GM15510 (cell line): ENCODE results near the gene TOMM20.

ENCODE experiments used
- POLR2A ChIP-seq: IDR thresholded peaks from 3 replicates; pipeline ENCODE4 v1.6.1; 2011; ENCODE audit warnings: borderline replicate concordance; ENCODE audit not compliant: insufficient read length; ENCODE audit errors: extremely low read depth

The TOMM20 gene

GRCh38 chr1:235145639-235146038, 17.0 kb upstream of the TOMM20 start:
- no peak for TF ChIP-seq POLR2A

GRCh38 chr1:235142991-235143390, 14.4 kb upstream of the TOMM20 start:
- TF ChIP-seq POLR2A: no peak

DNA sequence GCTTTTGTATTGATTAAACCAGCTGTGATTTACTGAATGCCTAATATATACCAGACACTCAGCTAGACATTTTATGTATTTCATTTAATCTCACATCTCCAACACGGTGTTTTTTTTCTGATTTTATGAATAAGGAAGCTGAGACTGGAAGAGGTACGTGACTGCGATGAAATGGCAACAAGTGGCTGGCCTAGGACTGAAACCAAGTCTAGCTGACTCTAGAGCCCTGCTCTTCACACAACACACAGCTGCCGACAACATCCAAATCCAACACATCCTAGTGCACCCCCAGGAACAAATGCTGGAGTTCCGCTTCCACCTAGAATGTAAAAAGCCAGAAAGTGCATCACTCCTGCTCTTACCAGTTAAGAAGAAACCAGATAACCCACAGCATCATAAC, 10.7 kb upstream of the TOMM20 start:
- TF ChIP-seq POLR2A: no peak

DNA sequence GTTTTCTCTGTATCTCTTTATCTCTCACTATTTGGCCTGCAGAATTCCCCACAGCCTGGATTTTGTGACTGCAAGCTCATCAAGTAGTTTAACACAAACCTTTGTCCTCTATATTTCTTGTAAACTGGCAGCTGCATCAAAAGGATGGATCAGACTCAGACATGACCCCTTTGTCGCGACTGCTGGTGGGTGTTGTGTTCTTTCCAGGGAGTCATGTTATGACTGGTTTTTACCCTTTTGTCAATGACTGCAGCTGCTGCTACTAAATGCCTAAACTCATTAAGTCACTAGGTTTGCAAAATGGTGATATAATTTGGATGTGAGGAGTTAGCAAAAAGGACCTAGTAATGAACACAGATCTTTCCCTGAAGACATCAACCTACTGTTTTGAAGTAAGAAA, 10.2 kb upstream of the TOMM20 start:
- TF ChIP-seq POLR2A: no peak

GRCh38 chr1:235136111-235136510, 7.5 kb upstream of the TOMM20 start:
- no peak for TF ChIP-seq POLR2A

DNA sequence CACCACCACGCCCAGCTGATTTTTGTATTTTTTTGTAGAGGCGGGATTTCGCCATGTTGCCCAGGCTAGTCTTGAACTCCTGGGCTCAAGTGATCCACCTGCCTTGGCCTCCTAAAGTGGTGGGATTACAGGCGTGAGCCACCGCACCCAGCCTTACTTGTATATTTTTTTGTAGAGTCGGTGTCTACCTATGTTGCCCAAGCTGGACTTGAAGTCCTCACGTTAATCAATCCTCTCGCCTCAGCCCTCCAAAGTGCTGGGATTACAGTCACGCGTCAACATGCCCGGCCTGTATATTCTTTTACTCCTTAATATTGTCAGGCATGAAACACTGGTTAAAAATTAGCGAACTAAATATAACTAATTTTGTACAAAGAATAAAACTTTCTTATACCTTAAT, 5.5 kb upstream of the TOMM20 start:
- TF ChIP-seq POLR2A: no peak

- TF ChIP-seq POLR2A: no peak
Measured at GRCh38 chr1:235133086-235133485, 4.4 kb upstream of the TOMM20 start.

GRCh38 chr1:235131961-235132360, 3.3 kb upstream of the TOMM20 start:
- TF ChIP-seq POLR2A: no peak

DNA sequence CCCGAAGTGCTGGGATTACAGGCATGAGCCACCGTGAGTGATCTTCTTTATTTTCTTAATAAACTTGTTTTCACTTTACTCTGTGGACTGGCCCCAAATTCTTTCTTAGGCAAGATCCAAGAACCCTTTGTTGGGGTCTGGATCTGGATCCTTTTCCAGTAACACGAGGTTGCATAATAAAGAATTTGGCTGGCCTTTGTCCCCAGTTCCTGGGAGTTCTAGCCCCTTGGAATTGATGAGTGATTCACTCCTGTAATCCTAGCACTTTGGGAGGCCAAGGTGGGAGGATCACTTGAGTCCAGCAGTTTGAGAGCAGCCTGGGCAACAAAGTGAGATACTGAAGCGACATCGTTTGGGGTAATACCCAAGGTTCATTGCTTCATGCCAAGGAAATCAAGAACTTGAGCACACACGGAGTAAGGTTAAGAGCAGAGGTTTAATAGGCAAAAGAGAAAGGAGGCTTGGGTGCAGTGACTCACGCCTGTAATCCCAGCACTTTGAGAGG, 2.2 kb upstream of the TOMM20 start:
- TF ChIP-seq POLR2A: no peak

DNA sequence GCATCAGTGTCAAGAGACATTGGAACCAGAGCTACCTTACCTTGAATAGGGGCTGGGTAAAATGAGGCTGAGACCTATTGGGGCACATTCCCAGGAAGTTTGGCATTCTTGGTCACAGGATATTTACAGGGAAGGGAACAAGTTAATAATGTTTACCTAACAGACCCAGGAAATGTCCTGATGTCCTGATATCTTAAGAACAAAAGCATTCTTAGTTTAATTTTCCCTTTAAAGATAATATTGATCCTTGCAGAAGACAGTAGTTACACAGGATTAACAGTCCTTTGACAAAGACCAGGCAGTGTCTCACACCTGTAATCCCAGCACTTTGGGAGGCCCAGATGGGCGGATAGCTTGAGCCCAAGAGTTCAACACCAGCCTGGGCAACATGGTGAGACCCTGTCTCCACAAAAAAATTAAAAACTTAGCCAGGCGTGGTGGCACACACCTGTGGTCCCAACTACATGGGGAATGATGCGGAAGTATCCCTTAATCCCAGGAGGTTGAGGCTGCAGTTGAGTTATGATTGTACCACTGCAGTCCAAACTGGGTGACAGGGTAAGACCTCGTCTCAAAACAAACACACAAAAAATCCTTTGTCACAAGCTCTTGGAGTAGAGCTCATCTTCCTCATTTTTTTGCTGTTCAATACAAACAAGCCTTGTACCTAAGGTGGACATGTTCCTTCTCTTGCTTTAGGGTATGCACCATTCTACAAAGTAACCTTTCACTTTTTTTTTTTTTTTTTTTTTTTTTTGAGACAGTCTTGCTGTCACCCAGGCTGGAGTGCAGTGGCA, 1.3 kb upstream of the TOMM20 start:
- TF ChIP-seq POLR2A: no peak

DNA sequence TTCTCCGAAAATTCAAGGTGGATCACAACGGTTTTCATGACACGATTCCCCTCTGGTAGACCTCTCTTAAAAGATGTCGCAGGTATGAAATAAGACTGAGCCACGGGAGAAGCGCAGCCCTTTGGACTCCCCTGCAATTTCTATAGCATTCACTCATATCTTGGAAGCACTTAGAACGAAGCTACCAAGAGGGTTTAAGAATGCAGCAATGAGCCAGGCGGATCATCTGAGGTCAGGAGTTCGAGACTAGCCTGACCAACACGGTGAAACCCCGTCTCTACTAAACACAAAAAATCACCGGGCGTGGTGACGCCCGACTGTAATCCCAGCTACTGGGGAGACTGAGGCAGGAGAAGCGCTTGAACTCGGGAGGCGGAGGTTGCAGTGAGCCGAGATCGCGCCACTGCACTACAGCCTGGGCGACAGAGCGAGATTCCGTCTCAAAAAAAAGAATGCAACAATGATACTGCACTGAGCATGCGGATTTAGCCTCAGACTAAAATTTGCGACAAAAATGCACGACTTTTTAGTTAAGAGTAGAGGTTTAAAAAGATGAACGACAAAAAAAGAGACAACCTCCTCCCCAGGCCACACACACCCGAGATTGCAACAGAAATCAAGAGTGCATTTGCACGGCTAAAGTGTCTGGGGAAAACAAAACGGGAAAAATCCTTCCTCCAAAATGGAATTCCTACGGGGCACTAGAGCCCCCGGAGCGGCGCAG, 743 bp downstream of the TOMM20 start:
- TF ChIP-seq POLR2A: no peak

DNA sequence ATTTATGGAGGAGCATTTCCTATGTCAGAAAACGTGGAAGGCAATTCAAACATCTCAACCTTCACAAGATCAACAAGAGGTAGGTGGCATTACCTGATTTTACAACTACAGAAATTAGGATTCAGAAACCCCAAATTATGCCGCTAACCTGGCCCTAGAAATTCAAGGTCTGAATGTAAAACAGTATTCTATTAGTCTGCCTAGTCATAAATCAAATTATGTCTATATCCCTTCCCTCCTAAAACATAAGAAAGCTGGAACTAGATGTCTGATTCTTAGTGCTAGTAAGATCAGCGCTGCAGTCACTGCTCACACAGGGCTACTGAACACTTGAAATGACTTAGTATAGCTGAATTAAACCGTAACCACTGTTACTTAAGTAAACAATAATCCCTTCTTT, 1.4 kb downstream of the TOMM20 start:
- TF ChIP-seq POLR2A: no peak

GRCh38 chr1:235124665-235125064, 4.0 kb downstream of the TOMM20 start:
- no peak for TF ChIP-seq POLR2A

- TF ChIP-seq POLR2A: no peak
Measured at GRCh38 chr1:235124111-235124510, 4.5 kb downstream of the TOMM20 start.

DNA sequence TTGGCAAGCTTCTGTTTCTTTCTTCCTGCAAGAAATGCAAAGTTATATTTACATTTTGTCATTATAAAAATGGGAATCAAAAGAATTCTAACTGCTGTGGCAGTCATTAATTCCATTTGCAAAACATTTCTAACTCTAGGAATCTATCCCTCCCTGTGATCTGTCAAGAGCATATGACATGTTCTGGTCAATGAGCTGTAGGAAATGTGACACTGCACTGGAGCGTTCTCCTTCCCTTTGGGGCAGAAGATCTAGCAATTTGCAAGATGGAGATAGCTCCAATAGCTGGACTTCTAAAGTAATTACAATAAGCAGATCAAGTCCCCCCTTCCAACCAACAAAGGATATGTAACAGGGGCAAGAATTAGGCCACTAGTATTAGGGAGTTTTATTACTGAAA, 6.3 kb downstream of the TOMM20 start:
- TF ChIP-seq POLR2A: no peak
